Transverse colon (tissue), 4 donors: Measurements from ENCODE around the gene EEF2. TPM values are rescaled to one million over a fixed set of nuclear protein-coding genes. Genes with fewer than 3 reads are reported as not detected.

Experiments
- DNase-seq: peaks from one replicate; pipeline ENCODE4 v3.0.0-alpha.2; 2019
- H3K27ac ChIP-seq, 4 donors: fragments of 200-600 bp; sonication (generic); 2 replicates each; pipeline ENCODE4 v1.5.1; 2016 to 2018; ENCODE audit warnings: inconsistent platforms in 4 of 4
- H3K27me3 ChIP-seq: fragments of 200-600 bp; sonication (generic); 2 replicates; pipeline ENCODE4 v1.5.1; 2017; ENCODE audit warnings: inconsistent platforms
- H3K36me3 ChIP-seq, 4 donors: fragments of 200-600 bp; sonication (generic); 2 replicates each; pipeline ENCODE4 v1.5.1; 2017 to 2019; ENCODE audit warnings: inconsistent platforms in 4 of 4
- H3K4me1 ChIP-seq, 4 donors: fragments of 200-600 bp; sonication (generic); 2 replicates each; pipeline ENCODE4 v1.5.1; 2017 to 2020; ENCODE audit warnings: inconsistent platforms in 4 of 4
- H3K4me3 ChIP-seq, 4 donors: fragments of 200-600 bp; sonication (generic); 1 replicate in 1 of 4; 2 replicates in 3 of 4; pipeline versions ENCODE4 v1.5.1 to v1.6.1; 2017 to 2019; ENCODE audit warnings: inconsistent platforms in 4 of 4
- H3K9me3 ChIP-seq, 2 donors: fragments of 200-600 bp; sonication (generic); 2 replicates each; pipeline ENCODE4 v1.5.1; 2017 to 2019; ENCODE audit warnings: inconsistent platforms in 2 of 2
- EP300 ChIP-seq: sonication (generic); formaldehyde crosslinking; IDR thresholded peaks from one replicate; pipeline ENCODE4 v1.6.1; 2017; ENCODE audit warnings: antibody characterized with exemption, low read depth
- POLR2A ChIP-seq: fragments of 450-650 bp; IDR thresholded peaks from one replicate; pipeline ENCODE4 v1.6.1; 2016; ENCODE audit warnings: antibody characterized with exemption, mild to moderate bottlenecking, moderate library complexity
- POLR2AphosphoS5 ChIP-seq, 3 donors: sonication (generic); formaldehyde crosslinking; IDR thresholded peaks; one replicate each; pipeline ENCODE4 v1.6.1; 2016; ENCODE audit warnings: antibody characterized with exemption in 3 of 3
- WGBS, 2 donors: methylation state at CpG; one replicate each; pipeline ENCODE4 v1.1.5; 2018; ENCODE audit warnings: low coverage in 1 of 2; 5-methylcytosine and 5-hydroxymethylcytosine counted together
- in situ Hi-C, 4 donors: fragments of 200-750 bp; cut with MboI; loops; one replicate each; pipeline versions ENCODE4 v1.15.0 to v1.15.1; 2017; ENCODE audit warnings: low sequenced_read_pairs in 3 of 4, low pct_ligation_motif_present in 1 of 4, low pct_unique_long_range_greater_than_20kb in 1 of 4
- intact Hi-C: fragments of 100-400 bp; cut with DNase I; formaldehyde crosslinking; loops from one replicate; pipeline ENCODE4 v1.15.1; 2023; ENCODE audit warnings: low total_unique reads
- total RNA-seq, 4 donors: library from RNA; depleted of rRNA; stranded (reverse); fragments of >200 nt; gene quantifications; one replicate each; pipeline ENCODE4 v1.1.0, GENCODE V29; 2016
- TF ChIP-seq, protein P1 (sequence below), 5 experiments: fragments of 200-600 bp in 3 of 5; fragments of 450-650 bp in 2 of 5; sonication (generic) in 3 of 5; IDR thresholded peaks; 1 replicate in 2 of 5; 2 replicates in 3 of 5; pipeline ENCODE4 v1.5.1; 2016 to 2017; ENCODE audit warnings: antibody characterized with exemption in 5 of 5, inconsistent platforms in 3 of 5, mild to moderate bottlenecking in 2 of 5, moderate library complexity in 1 of 5

EEF2 gene
- total RNA-seq, 4 donors from 2014 or later: 1,013 to 1,686 (median 1,532) TPM

DNA sequence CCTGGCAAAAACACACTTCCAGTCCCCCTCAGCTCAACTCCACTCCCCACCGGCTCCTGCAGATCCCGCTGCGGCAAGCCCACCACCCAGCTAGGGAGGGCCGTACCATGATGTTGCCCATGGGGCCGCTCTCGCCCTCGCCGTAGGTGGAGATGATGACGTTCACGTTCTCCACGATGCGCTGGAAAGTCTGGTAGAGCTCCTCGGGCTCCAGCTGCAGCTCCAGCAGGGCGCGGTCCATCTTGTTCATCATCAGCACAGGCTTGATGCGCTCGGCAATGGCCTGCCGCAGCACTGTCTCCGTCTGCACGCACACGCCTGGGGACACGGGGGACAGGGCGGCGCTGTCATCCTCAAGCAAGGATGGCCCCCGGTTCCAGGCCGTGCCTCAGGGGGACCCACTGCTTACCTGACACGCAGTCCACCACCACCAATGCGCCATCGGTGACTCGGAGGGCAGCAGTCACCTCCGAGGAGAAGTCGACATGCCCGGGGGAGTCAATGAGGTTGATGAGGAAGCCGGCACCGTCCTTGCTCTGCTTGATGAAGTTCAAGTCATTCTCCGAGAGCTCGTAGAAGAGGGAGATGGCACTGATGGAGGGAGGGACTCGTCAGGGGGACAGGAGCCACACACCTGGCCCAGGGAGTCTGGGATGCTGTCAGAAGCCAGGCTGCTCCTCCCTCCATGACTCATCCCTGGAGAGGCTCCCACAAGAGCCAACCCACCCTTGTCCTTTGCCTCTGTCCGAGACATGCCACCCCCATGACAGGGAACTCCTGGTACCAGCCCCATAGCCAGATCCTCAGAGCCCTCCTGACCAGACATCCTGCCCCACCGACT, 2.3 kb downstream of the EEF2 start:
- 89% methylated on average over 40 of the region's 40 CpGs; no CpG with 5 or more reads in 1 of the 2 donors for WGBS, 2 donors
- Histone ChIP-seq H3K9me3 (no peaks in the 10 kb centered on the region), H3K4me3 (peak overlapping the region in 1 of 4 donors; percentile 81), H3K4me1 (peaks cover 18 to 42% (median 34%) of the 10 kb centered on the region in 4 donors), H3K27ac (peak overlapping the region; percentile 91 to 94 (median 94)), H3K27me3 (no peaks in the 10 kb centered on the region), H3K36me3 (peaks cover 0 to 61% (median 29%) of the 10 kb centered on the region in 4 donors)
- no peak for DNase-seq
- in situ Hi-C loops (loop anchor here in 2 of 4 donors (10.0 to 25.0 kb wide), 2 partner anchors 154 to 202 kb away; partner anchors contain the start of genes ANKRD24 (in 2 of the 2) and SIRT6 (in 2 of the 2)), intact Hi-C loops (no loop called here)
- peak in 1 of 3 donors; percentile 47 for TF ChIP-seq POLR2AphosphoS5 (IDR thresholded peaks at IDR 0.05)
- TF ChIP-seq POLR2A: no peak

DNA sequence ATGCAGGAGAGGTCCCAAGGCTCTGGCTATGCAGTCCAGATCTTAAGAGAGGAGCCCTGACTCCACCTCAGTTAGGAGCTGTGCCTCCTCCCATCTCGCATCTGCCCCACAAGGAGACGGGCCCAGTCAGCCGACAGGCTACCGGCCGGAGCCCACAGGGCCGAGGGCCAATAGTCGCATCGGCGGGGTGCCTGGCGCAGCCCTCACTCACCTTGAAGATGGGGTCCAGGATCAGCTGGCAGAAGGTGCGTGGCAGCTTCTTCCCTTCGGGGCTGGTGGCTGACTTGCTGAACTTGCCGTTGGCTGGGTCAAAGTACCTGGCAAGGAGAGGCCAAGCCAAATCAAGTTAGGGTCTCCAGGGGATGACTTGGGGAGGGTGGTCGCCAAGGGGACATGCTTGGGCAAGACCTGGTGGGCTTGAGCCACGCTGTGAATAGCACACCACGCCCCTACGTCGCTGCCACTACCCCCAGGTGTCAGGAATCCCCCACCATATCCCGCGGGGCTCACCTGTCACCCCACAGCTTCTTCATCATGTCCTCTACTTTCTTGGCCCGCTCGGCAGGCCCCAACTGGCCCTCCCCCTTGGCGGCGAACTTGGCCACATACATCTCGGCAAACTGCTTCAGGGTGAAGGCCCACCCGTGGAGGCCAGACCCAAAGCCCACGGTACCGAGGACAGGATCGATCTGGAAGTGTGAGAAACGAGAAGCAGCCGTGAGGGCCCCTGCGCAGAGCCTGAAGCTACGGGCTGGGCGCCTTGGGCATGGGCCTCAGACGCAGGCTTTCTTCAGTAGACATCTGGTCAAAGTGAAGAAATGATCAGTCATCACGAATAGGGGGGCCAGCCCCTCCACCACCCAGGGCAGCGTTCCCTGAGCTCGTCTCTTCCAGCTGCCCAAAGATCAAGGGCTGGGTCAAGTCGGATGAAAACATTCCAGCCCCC, 3.3 kb downstream of the EEF2 start:
- in situ Hi-C loops: loop anchor here in 2 of 4 donors (10.0 to 25.0 kb wide), 2 partner anchors 155 to 203 kb away; partner anchors contain the start of genes ANKRD24 (in 2 of the 2) and SIRT6 (in 2 of the 2)
- Histone ChIP-seq H3K27me3 (no peaks in the 10 kb centered on the region), H3K27ac (no peak overlapping the region), H3K9me3 (no peaks in the 10 kb centered on the region), H3K36me3 (peaks cover 0 to 70% (median 37%) of the 10 kb centered on the region in 4 donors), H3K4me3 (no peak overlapping the region), H3K4me1 (peaks cover 16 to 34% (median 29%) of the 10 kb centered on the region in 4 donors)
- intact Hi-C loops: no loop called here
- no peak for DNase-seq
- 87 to 90% methylated on average over 2 to 39 of the region's 39 CpGs for WGBS, 2 donors
- TF ChIP-seq POLR2A (no peak), POLR2AphosphoS5 (IDR thresholded peaks at IDR 0.05) (peak in 1 of 3 donors; percentile 8), EP300 (no peak)
- TF ChIP-seq, protein P1, sequence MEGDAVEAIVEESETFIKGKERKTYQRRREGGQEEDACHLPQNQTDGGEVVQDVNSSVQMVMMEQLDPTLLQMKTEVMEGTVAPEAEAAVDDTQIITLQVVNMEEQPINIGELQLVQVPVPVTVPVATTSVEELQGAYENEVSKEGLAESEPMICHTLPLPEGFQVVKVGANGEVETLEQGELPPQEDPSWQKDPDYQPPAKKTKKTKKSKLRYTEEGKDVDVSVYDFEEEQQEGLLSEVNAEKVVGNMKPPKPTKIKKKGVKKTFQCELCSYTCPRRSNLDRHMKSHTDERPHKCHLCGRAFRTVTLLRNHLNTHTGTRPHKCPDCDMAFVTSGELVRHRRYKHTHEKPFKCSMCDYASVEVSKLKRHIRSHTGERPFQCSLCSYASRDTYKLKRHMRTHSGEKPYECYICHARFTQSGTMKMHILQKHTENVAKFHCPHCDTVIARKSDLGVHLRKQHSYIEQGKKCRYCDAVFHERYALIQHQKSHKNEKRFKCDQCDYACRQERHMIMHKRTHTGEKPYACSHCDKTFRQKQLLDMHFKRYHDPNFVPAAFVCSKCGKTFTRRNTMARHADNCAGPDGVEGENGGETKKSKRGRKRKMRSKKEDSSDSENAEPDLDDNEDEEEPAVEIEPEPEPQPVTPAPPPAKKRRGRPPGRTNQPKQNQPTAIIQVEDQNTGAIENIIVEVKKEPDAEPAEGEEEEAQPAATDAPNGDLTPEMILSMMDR (IDR thresholded peaks at IDR 0.05): no peak

DNA sequence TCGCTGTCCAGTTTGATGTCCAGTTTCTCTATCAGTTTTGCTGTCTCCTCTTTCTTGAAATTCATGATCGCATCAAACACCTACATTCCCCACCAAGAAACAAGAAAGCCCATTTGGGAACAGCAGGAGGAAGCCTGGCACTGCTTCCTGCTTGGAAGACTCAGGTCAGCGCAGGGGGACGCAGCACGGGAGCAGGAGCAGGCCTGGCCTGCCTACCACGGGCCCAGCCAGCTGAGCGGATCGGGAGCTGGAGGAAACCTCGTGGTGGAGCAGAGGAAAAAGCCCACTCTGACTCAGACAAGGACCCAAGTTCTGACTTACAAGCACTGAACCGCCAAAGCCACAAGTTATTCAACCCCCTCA, 3.9 kb downstream of the EEF2 start:
- Histone ChIP-seq H3K4me1 (peaks cover 10 to 27% (median 23%) of the 10 kb centered on the region in 4 donors), H3K27ac (no peak overlapping the region), H3K27me3 (no peaks in the 10 kb centered on the region), H3K36me3 (peaks cover 0 to 76% (median 39%) of the 10 kb centered on the region in 4 donors), H3K4me3 (no peak overlapping the region), H3K9me3 (no peaks in the 10 kb centered on the region)
- TF ChIP-seq POLR2AphosphoS5 (IDR thresholded peaks at IDR 0.05) (no peak), EP300 (no peak), POLR2A (no peak)
- TF ChIP-seq, protein P1 (IDR thresholded peaks at IDR 0.05): no peak
- 80 to 95% methylated on average over 1 to 10 of the region's 10 CpGs for WGBS, 2 donors
- in situ Hi-C loops (loop anchor here in 2 of 4 donors (10.0 to 25.0 kb wide), 2 partner anchors 156 to 203 kb away; partner anchors contain the start of genes ANKRD24 (in 2 of the 2) and SIRT6 (in 2 of the 2)), intact Hi-C loops (no loop called here)
- no peak for DNase-seq

DNA sequence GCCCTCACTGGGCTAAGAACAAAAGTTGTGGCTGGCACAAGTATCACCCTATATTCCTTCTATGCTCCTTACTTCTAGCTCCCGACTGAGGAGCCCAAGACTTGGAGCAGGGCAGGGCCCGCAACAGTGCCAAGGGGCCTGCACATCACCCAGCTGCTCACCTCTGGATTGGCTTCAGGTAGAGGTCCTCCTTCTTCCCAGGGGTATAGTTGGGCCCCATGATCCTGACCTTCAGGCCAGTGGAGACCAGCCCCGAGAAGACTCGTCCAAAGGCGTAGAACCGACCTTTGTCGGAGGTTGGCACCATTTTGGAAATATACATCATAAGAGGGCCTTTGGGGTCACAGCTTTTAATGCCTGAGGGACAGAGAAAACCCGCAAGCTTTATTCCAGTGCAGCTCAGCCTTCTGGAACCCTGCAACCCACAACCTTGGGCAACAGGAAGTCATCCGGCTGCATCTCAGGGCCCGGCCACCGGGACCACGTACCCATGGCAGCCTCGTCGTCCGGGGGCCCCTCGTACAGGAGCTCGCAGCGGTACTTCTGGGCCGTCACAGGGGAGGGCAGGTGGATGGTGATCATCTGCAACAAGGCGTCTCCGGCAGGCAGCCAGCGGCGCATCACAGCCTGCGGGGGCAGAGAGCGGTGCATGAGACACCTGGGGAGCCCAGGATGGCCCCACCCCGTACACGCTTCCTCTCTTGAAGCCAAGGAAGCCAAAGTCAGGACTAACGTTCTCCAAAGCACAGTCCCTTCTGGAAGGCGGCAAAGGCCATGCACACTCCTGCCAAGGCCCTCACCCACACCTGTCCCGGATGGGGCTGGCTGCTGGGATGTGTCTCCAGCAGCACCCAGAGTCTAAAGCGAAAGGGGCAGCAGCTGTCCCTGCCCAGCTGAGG, 4.7 kb downstream of the EEF2 start:
- in situ Hi-C loops: loop anchor here in 2 of 4 donors (10.0 to 25.0 kb wide), 2 partner anchors 157 to 204 kb away; partner anchors contain the start of genes ANKRD24 (in 2 of the 2) and SIRT6 (in 2 of the 2)
- intact Hi-C loops: no loop called here
- Histone ChIP-seq H3K36me3 (peaks cover 0 to 84% (median 39%) of the 10 kb centered on the region in 4 donors), H3K27me3 (no peaks in the 10 kb centered on the region), H3K4me1 (peaks cover 8 to 21% (median 16%) of the 10 kb centered on the region in 4 donors), H3K4me3 (no peak overlapping the region), H3K27ac (no peak overlapping the region), H3K9me3 (no peaks in the 10 kb centered on the region)
- WGBS, 2 donors: 87% methylated on average over 31 of the region's 31 CpGs; no CpG with 5 or more reads in 1 of the 2 donors
- peak in 2 of 3 donors; percentile 11 to 14 for TF ChIP-seq POLR2AphosphoS5 (IDR thresholded peaks at IDR 0.05)
- no peak for TF ChIP-seq POLR2A
- TF ChIP-seq, protein P1 (IDR thresholded peaks at IDR 0.05): no peak
- no peak for DNase-seq
